ENCODE measurements around the gene MRPL49. TPM values are rescaled to one million over a fixed set of nuclear protein-coding genes. Genes with fewer than 3 reads are reported as not detected.

Gene MRPL49
- 10 to 100 TPM; 53.2 to 59.7 (median 56.9) TPM for total RNA-seq (2021; fragmentation: NEBNext Ultra II Directional; extraction: Animal tissue kit (Norgen Biotek cat#: 25700))
- long read RNA-seq, transcript MRPL49-201 (4 exons, 2,019 nt) = major isoform, 73 of 82 reads
- long read RNA-seq, partial matches to known transcripts = 0 of 82 reads
- long read RNA-seq, other reads (novel, unspliced or antisense) = 5 of 82 reads

GRCh38 chr11:65121865-65122696, at the start of gene MRPL49, which contains the start of gene FAU:
Gene MRPL49 (plus strand): TSS chr11:65122321. CDS start chr11:65122347, 26 bp downstream.
Gene FAU (minus strand): TSS chr11:65122134. CDS start chr11:65121813, 321 bp downstream.
- peaks cover 37% of the 10 kb centered on the region for H3K4me1 Mint-ChIP-seq (ENCODE audit: low read depth)
- H3K9me3 Mint-ChIP-seq = no peaks in the 10 kb centered on the region
- peak within 1 kb of the TSS; percentile 97 for H3K27ac Mint-ChIP-seq
- peak within 1 kb of the TSS; percentile 100 for H3K4me3 Mint-ChIP-seq
- no peaks in the 10 kb centered on the region; the same call in none of the 2 replicates for H3K27me3 Mint-ChIP-seq (ENCODE audit: insufficient read depth)
- peaks cover 35% of the 10 kb centered on the region for H3K36me3 Mint-ChIP-seq (ENCODE audit: low read depth)
- DNase-seq = peak; percentile 96
- TF ChIP-seq CTCF (IDR thresholded peaks at IDR 0.05) = no peak

GRCh38 chr11:65072631-65072966, 49.5 kb upstream of the MRPL49 start:
- Mint-ChIP-seq H3K4me1 (ENCODE audit: low read depth) (peaks cover 3% of the 10 kb centered on the region; the same call in 1 of the 2 replicates), H3K9me3 (no peaks in the 10 kb centered on the region), H3K4me3 (no peak overlapping the region), H3K27ac (no peak overlapping the region), H3K36me3 (ENCODE audit: low read depth) (peaks cover 8% of the 10 kb centered on the region; the same call in 1 of the 2 replicates), H3K27me3 (ENCODE audit: insufficient read depth) (peaks cover 2% of the 10 kb centered on the region; the same call in 1 of the 2 replicates)
- DNase-seq = no peak
- TF ChIP-seq CTCF (IDR thresholded peaks at IDR 0.05) = no peak

DNA sequence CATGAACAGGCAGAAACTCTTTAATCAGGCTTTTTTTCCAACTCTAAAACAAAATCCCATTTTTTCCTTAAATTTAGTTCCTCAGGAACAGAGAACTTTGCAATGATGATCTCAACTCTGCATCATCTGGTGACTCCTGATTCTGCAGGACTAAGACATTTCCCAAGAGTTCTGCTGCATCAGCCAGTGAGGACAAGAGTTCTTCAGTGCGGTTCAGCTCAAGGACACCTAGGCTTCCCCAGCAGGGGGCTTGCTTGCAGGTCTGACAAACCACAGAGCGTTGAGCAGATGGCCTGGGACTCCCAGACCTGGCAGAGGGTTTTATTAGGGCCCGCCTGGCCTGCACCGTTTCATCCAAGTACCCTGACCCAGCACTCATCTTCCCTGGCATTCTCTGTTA, 44.7 kb upstream of the MRPL49 start:
- Mint-ChIP-seq H3K4me1 (ENCODE audit: low read depth) (peaks cover 32% of the 10 kb centered on the region), H3K4me3 (no peak overlapping the region), H3K27me3 (ENCODE audit: insufficient read depth) (peaks cover 2% of the 10 kb centered on the region; the same call in 1 of the 2 replicates), H3K27ac (peak overlapping the region; percentile 21; the same call in 1 of the 2 replicates), H3K9me3 (no peaks in the 10 kb centered on the region), H3K36me3 (ENCODE audit: low read depth) (peaks cover 16% of the 10 kb centered on the region)
- TF ChIP-seq CTCF (IDR thresholded peaks at IDR 0.05) = no peak
- DNase-seq = no peak

DNA sequence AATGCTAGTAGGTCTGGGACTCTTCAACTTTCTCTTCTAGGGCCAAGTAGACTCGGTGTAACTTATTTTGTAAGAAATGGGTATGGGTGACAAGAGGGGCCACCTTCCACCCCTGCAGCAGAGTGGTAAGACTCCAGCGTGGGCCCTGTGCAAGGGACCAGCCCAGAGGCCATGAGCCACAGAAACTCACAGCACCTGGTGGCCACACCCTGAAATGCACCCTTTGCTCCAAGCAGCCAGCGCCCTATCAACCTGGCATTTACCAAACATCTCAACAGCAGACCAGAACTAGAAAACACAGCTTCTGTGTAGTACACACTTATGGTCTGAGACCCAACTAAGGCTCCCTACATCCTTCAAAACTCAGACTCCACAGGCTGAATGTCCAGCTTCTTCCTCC, 44.0 kb upstream of the MRPL49 start:
- peak; percentile 24 for DNase-seq
- Mint-ChIP-seq H3K36me3 (ENCODE audit: low read depth) (peaks cover 22% of the 10 kb centered on the region), H3K4me3 (no peak overlapping the region), H3K9me3 (no peaks in the 10 kb centered on the region), H3K27ac (no peak overlapping the region; the same call in 1 of the 2 replicates), H3K4me1 (ENCODE audit: low read depth) (peaks cover 39% of the 10 kb centered on the region), H3K27me3 (ENCODE audit: insufficient read depth) (peaks cover 2% of the 10 kb centered on the region; the same call in 1 of the 2 replicates)
- peak; percentile 82 for TF ChIP-seq CTCF (IDR thresholded peaks at IDR 0.05)

GRCh38 chr11:65078786-65079342, 43.3 kb upstream of the MRPL49 start:
- no peaks in the 10 kb centered on the region for H3K9me3 Mint-ChIP-seq
- TF ChIP-seq CTCF (IDR thresholded peaks at IDR 0.05) = no peak

More at GRCh38 chr11:65078786-65079342, 43.3 kb upstream of the MRPL49 start:
- Mint-ChIP-seq H3K4me1 (ENCODE audit: low read depth) (peaks cover 42% of the 10 kb centered on the region), H3K27ac (no peak overlapping the region; the same call in 1 of the 2 replicates), H3K27me3 (ENCODE audit: insufficient read depth) (no peaks in the 10 kb centered on the region; the same call in 1 of the 2 replicates), H3K36me3 (ENCODE audit: low read depth) (peaks cover 24% of the 10 kb centered on the region), H3K4me3 (no peak overlapping the region)
- no peak for DNase-seq

Data from HFFc6 (cell line).